ENCODE results near the gene MISP. TPM values are rescaled to one million over a fixed set of nuclear protein-coding genes. Genes with fewer than 3 reads are reported as not detected.

Gene MISP
- total and polyA plus RNA-seq, 2 of the 13 experiments (the other 11 are each of a cell fraction or from before 2014, with no cell fraction given) = 0.67 to 1.3 TPM

DNA sequence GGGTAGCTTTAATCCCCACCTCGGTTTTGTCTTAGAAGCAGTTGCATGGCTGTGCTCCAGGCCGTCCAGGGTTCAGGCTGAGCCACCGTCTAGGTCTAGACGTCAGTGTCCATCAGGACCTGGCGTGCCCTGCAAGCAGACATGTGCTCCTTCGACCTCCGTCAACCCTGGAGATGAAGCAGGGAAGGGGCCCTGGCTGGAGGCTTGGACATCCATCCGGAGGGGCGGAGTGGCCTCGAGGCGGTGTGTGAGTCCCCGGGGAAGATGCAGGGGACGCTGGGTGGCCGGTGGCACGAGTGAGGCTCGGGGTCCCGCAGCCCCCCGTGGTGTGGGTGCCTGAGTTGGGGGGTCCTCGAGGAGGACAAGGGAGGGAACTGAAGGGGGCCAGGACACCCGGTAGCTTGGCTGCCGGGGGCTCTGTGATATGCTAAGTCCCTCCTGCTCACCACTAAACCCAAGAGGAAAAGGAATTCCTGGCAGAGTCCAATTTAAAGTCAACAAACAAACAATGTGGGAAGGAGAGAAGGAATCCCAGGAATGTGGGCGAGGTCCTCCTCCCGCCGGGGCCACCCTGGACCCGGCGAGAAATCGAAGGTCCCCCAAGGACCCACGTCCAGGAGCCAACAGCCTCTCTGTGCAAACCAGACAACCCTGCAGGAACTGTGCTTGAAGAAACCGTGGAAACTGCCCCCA, 31.4 kb downstream of the MISP start (continued):
- TF ChIP-seq TFDP2 (CRISPR knock-in tag; IDR thresholded peaks at IDR 0.05) = no peak; the same call in 1 of the 2 replicates
- peak; percentile 57; the same call in 1 of the 2 replicates for TF ChIP-seq ONECUT2 (CRISPR knock-in tag; IDR thresholded peaks at IDR 0.05)
- TF ChIP-seq BORCS8-MEF2B (CRISPR knock-in tag; IDR thresholded peaks at IDR 0.05) = no peak
- no peak for TF ChIP-seq ZSCAN5A (CRISPR knock-in tag; IDR thresholded peaks at IDR 0.05; ENCODE audit: borderline replicate concordance)
- TF ChIP-seq ZNF619 (CRISPR knock-in tag; IDR thresholded peaks at IDR 0.05) = no peak
- peak; percentile 33 for TF ChIP-seq SKI (IDR thresholded peaks at IDR 0.05; ENCODE audit: partially characterized antibody)
- no peak for TF ChIP-seq MBNL3 (CRISPR knock-in tag; conservative IDR thresholded peaks at IDR 0.05)
- no peak for TF ChIP-seq NR2F6 (IDR thresholded peaks at IDR 0.05)
- TF ChIP-seq NR2F6 (CRISPR knock-in tag; IDR thresholded peaks at IDR 0.05) = peak; percentile 48
- no peak for TF ChIP-seq MTERF4 (CRISPR knock-in tag; IDR thresholded peaks at IDR 0.05)
- no peak for TF ChIP-seq HMGA1 (CRISPR knock-in tag; conservative IDR thresholded peaks at IDR 0.05)
- no peak for TF ChIP-seq HINFP (CRISPR knock-in tag; IDR thresholded peaks at IDR 0.05; ENCODE audit: low read depth)
- TF ChIP-seq ZSCAN21 (CRISPR knock-in tag; IDR thresholded peaks at IDR 0.05; ENCODE audit: borderline replicate concordance) = no peak
- TF ChIP-seq CTCF (CRISPR knock-in tag; IDR thresholded peaks at IDR 0.05) = no peak
- no peak for TF ChIP-seq CEBPG (CRISPR knock-in tag; IDR thresholded peaks at IDR 0.05)
- TF ChIP-seq TBP (CRISPR knock-in tag; IDR thresholded peaks at IDR 0.05) = no peak
- peak; percentile 34; the same call in 1 of the 3 replicates for TF ChIP-seq MXI1 (IDR thresholded peaks at IDR 0.05; ENCODE audit: borderline replicate concordance, low read depth, low read length)
- TF ChIP-seq ZBTB4 (CRISPR knock-in tag; IDR thresholded peaks at IDR 0.05; ENCODE audit: borderline replicate concordance) = no peak; the same call in 1 of the 2 replicates
- peak; percentile 15; the same call in 1 of the 2 replicates for TF ChIP-seq HIVEP1 (CRISPR knock-in tag; IDR thresholded peaks at IDR 0.05)
- no peak for TF ChIP-seq ZNF232 (CRISPR knock-in tag; IDR thresholded peaks at IDR 0.05; ENCODE audit: borderline replicate concordance)

Measured in HepG2 (cell line).